Sigmoid colon (tissue), 4 donors: ENCODE measurements around the gene S100A4.

Experiments used
- EP300 ChIP-seq, 4 donors: sonication (generic); formaldehyde crosslinking; IDR thresholded peaks; one replicate each; pipeline ENCODE4 v1.6.1; 2017; ENCODE audit warnings: antibody characterized with exemption in 4 of 4
- POLR2A ChIP-seq, 2 donors: fragments of 450-650 bp; IDR thresholded peaks; one replicate each; pipeline ENCODE4 v1.6.1; 2016; ENCODE audit warnings: antibody characterized with exemption in 2 of 2, mild to moderate bottlenecking in 2 of 2, moderate library complexity in 2 of 2
- POLR2AphosphoS5 ChIP-seq, 4 donors: sonication (generic); formaldehyde crosslinking; IDR thresholded peaks; one replicate each; pipeline ENCODE4 v1.6.1; 2017; ENCODE audit warnings: antibody characterized with exemption in 4 of 4
- TF ChIP-seq, protein P1 (sequence below), 4 experiments: fragments of 450-650 bp in 3 of 4; fragments of 200-600 bp in 1 of 4; IDR thresholded peaks; one replicate each; pipeline ENCODE4 v1.5.1; 2016 to 2019; ENCODE audit warnings: antibody characterized with exemption in 4 of 4, mild to moderate bottlenecking in 3 of 4, moderate library complexity in 2 of 4

DNA sequence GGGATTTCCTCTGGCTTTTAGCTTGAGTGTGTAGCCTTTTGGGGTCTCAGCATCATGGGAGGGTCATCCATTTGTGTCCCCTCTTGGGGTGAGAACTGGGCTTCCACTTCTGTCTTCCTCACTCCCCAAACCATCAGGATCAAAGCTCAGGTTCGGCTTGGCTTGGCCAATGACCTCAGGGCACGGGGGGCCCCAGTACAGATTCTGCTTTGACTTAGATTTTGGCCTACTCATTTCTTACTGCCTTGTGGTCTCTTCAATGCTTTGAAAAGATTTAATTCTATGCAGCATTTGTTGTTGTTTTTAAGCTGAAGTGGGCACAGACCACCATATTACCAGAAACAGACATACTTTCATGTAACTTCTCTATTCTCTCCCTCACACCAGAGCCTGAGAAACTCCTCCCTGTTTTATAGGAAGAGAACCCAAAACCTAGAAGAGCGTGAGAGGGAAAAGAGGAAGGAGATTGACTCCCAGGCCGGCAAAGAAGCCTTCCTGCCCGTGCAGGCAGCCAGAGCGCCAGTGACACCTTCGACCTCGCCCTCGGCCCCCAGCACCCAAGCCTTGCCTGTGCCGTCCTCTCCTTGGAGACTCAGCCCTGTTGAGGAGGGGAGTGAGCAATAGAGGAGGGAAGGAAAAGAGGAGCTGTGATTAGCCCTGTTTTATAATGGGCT lies 5.4 kb upstream of the S100A4 start:
- TF ChIP-seq, protein P1, sequence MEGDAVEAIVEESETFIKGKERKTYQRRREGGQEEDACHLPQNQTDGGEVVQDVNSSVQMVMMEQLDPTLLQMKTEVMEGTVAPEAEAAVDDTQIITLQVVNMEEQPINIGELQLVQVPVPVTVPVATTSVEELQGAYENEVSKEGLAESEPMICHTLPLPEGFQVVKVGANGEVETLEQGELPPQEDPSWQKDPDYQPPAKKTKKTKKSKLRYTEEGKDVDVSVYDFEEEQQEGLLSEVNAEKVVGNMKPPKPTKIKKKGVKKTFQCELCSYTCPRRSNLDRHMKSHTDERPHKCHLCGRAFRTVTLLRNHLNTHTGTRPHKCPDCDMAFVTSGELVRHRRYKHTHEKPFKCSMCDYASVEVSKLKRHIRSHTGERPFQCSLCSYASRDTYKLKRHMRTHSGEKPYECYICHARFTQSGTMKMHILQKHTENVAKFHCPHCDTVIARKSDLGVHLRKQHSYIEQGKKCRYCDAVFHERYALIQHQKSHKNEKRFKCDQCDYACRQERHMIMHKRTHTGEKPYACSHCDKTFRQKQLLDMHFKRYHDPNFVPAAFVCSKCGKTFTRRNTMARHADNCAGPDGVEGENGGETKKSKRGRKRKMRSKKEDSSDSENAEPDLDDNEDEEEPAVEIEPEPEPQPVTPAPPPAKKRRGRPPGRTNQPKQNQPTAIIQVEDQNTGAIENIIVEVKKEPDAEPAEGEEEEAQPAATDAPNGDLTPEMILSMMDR (IDR thresholded peaks at IDR 0.05) = no peak
- TF ChIP-seq POLR2AphosphoS5 (IDR thresholded peaks at IDR 0.05) (no peak), EP300 (IDR thresholded peaks at IDR 0.05) (no peak), POLR2A (IDR thresholded peaks at IDR 0.05) (no peak)
